ENCODE data around the gene IMPDH1.

GRCh38 chr7:128454808-128455542 lies 45.2 kb upstream of the IMPDH1 start:
- TF ChIP-seq CTCF (IDR thresholded peaks at IDR 0.05) = no peak
- TF ChIP-seq POLR2A (IDR thresholded peaks at IDR 0.05) = no peak

Measured in testis (tissue), 2 donors.